ENCODE measurements around the gene GNG11.

DNA sequence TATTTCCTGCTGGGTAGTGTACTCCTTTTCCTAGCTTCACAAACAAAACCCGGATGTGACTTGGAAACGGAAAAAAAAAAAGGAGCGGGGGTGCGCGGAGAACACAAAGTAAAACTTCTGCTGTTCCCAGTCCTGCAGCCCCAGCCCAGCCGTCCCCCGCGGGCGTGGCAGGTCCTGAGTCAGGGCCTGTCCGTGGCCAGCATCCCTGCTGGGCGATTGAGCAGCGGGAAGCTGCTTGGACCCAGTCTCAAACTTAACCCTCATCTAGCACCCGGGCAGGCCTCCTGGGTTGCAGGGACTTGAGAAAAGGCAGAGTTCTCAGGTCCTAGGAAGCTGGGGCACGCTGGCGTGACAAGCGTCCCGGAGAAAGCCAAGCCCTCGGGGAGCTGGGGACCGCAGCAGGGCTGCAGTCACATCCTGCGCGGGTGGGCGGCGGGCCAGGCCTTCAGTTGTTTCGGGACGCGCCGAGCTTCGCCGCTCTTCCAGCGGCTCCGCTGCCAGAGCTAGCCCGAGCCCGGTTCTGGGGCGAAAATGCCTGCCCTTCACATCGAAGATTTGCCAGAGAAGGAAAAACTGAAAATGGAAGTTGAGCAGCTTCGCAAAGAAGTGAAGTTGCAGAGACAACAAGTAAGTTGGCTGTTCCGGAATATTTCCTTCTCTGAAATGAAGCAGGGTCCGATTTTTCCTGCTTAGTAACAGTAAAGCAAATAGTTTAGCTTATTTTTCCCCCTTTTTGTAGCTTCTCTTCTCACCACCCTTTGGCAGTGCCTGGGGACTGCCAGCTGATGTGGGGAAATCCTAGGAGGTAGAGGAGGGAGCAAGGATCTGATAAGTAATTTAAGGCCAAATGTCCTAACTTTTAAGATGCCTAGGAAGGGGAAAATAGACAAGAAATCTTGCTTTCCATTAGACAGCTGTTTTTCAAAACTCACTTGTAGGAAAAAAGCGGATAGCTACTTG, at the start of gene GNG11:
- TF ChIP-seq TOPORS (CRISPR knock-in tag; IDR thresholded peaks at IDR 0.05) (no peak), RFX1 (IDR thresholded peaks at IDR 0.05) (no peak), HDAC2 (CRISPR knock-in tag; IDR thresholded peaks at IDR 0.05) (no peak), RAD21 (CRISPR knock-in tag; IDR thresholded peaks at IDR 0.05) (no peak), ZBTB1 (CRISPR knock-in tag; IDR thresholded peaks at IDR 0.05; ENCODE audit: borderline replicate concordance) (no peak), RBM22 (optimal IDR thresholded peaks at IDR 0.05; ENCODE audit: low read length) (no peak), CREM (IDR thresholded peaks at IDR 0.05) (no peak), CREM (CRISPR knock-in tag; IDR thresholded peaks at IDR 0.05) (no peak), ZNF121 (CRISPR knock-in tag; IDR thresholded peaks at IDR 0.05) (no peak), ZNF138 (CRISPR knock-in tag; IDR thresholded peaks at IDR 0.05; ENCODE audit: low read depth) (no peak), RFX5 (IDR thresholded peaks at IDR 0.05; ENCODE audit: low read depth, low read length) (no peak), ZNF232 (CRISPR knock-in tag; IDR thresholded peaks at IDR 0.05; ENCODE audit: borderline replicate concordance) (no peak)
- TF ChIP-seq, protein P1, sequence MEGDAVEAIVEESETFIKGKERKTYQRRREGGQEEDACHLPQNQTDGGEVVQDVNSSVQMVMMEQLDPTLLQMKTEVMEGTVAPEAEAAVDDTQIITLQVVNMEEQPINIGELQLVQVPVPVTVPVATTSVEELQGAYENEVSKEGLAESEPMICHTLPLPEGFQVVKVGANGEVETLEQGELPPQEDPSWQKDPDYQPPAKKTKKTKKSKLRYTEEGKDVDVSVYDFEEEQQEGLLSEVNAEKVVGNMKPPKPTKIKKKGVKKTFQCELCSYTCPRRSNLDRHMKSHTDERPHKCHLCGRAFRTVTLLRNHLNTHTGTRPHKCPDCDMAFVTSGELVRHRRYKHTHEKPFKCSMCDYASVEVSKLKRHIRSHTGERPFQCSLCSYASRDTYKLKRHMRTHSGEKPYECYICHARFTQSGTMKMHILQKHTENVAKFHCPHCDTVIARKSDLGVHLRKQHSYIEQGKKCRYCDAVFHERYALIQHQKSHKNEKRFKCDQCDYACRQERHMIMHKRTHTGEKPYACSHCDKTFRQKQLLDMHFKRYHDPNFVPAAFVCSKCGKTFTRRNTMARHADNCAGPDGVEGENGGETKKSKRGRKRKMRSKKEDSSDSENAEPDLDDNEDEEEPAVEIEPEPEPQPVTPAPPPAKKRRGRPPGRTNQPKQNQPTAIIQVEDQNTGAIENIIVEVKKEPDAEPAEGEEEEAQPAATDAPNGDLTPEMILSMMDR (CRISPR knock-in tag; IDR thresholded peaks at IDR 0.05) = peak; percentile 27; the same call in 1 of the 2 replicates
- TF ChIP-seq, protein P2, sequence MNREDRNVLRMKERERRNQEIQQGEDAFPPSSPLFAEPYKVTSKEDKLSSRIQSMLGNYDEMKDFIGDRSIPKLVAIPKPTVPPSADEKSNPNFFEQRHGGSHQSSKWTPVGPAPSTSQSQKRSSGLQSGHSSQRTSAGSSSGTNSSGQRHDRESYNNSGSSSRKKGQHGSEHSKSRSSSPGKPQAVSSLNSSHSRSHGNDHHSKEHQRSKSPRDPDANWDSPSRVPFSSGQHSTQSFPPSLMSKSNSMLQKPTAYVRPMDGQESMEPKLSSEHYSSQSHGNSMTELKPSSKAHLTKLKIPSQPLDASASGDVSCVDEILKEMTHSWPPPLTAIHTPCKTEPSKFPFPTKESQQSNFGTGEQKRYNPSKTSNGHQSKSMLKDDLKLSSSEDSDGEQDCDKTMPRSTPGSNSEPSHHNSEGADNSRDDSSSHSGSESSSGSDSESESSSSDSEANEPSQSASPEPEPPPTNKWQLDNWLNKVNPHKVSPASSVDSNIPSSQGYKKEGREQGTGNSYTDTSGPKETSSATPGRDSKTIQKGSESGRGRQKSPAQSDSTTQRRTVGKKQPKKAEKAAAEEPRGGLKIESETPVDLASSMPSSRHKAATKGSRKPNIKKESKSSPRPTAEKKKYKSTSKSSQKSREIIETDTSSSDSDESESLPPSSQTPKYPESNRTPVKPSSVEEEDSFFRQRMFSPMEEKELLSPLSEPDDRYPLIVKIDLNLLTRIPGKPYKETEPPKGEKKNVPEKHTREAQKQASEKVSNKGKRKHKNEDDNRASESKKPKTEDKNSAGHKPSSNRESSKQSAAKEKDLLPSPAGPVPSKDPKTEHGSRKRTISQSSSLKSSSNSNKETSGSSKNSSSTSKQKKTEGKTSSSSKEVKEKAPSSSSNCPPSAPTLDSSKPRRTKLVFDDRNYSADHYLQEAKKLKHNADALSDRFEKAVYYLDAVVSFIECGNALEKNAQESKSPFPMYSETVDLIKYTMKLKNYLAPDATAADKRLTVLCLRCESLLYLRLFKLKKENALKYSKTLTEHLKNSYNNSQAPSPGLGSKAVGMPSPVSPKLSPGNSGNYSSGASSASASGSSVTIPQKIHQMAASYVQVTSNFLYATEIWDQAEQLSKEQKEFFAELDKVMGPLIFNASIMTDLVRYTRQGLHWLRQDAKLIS (CRISPR knock-in tag; IDR thresholded peaks at IDR 0.05) = no peak
- TF ChIP-seq, protein P3, sequence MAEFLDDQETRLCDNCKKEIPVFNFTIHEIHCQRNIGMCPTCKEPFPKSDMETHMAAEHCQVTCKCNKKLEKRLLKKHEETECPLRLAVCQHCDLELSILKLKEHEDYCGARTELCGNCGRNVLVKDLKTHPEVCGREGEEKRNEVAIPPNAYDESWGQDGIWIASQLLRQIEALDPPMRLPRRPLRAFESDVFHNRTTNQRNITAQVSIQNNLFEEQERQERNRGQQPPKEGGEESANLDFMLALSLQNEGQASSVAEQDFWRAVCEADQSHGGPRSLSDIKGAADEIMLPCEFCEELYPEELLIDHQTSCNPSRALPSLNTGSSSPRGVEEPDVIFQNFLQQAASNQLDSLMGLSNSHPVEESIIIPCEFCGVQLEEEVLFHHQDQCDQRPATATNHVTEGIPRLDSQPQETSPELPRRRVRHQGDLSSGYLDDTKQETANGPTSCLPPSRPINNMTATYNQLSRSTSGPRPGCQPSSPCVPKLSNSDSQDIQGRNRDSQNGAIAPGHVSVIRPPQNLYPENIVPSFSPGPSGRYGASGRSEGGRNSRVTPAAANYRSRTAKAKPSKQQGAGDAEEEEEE (CRISPR knock-in tag; IDR thresholded peaks at IDR 0.05; ENCODE audit: borderline replicate concordance) = no peak
